HUES6 (cell line): ENCODE data around the gene BBX.

Source experiments
- H3K27ac ChIP-seq: 2 replicates; pipeline ENCODE4 v1.7.0; 2013; ENCODE audit warnings: low read depth, mild to moderate bottlenecking, low read length, inconsistent platforms
- H3K27me3 ChIP-seq: 2 replicates; pipeline ENCODE4 v1.6.1; 2013; ENCODE audit warnings: low read length; ENCODE audit not compliant: control insufficient read depth, insufficient read depth
- H3K36me3 ChIP-seq: 2 replicates; pipeline ENCODE4 v1.6.1; 2013; ENCODE audit warnings: low read length; ENCODE audit not compliant: control insufficient read depth, insufficient read depth
- H3K4me1 ChIP-seq: 2 replicates; pipeline ENCODE4 v1.6.1; 2013; ENCODE audit warnings: low read length; ENCODE audit not compliant: control insufficient read depth, insufficient read depth
- H3K4me3 ChIP-seq: 2 replicates; pipeline ENCODE4 v1.5.1; 2013; ENCODE audit warnings: low read depth, low read length
- H3K9ac ChIP-seq: one replicate; pipeline ENCODE4 v1.6.1; 2013; ENCODE audit warnings: mild to moderate bottlenecking, low read length
- H3K9me3 ChIP-seq: 2 replicates; pipeline ENCODE4 v1.6.1; 2013; ENCODE audit warnings: low read depth, low read length; ENCODE audit not compliant: control insufficient read depth, insufficient read depth

Gene BBX

GRCh38 chr3:107516475-107516874 is 6.3 kb upstream of the BBX start:
- no peak overlapping the region for H3K4me3 ChIP-seq
- no peak overlapping the region for H3K27ac ChIP-seq
- H3K9ac ChIP-seq, result no peak overlapping the region
- H3K36me3 ChIP-seq, result no peaks in the 10 kb centered on the region
- no peaks in the 10 kb centered on the region for H3K4me1 ChIP-seq
- H3K9me3 ChIP-seq, result no peaks in the 10 kb centered on the region
- H3K27me3 ChIP-seq, result no peaks in the 10 kb centered on the region

GRCh38 chr3:107520535-107520934 is 2.2 kb upstream of the BBX start:
- H3K36me3 ChIP-seq, result no peaks in the 10 kb centered on the region
- H3K4me1 ChIP-seq, result 0 out of 2 replicates have a peak, but pooled peaks cover 6% of the 10 kb centered on the region
- no peaks in the 10 kb centered on the region for H3K27me3 ChIP-seq
- H3K9ac ChIP-seq, result no peak overlapping the region
- H3K4me3 ChIP-seq, result no peak overlapping the region
- no peaks in the 10 kb centered on the region for H3K9me3 ChIP-seq
- H3K27ac ChIP-seq, result no peak overlapping the region

DNA sequence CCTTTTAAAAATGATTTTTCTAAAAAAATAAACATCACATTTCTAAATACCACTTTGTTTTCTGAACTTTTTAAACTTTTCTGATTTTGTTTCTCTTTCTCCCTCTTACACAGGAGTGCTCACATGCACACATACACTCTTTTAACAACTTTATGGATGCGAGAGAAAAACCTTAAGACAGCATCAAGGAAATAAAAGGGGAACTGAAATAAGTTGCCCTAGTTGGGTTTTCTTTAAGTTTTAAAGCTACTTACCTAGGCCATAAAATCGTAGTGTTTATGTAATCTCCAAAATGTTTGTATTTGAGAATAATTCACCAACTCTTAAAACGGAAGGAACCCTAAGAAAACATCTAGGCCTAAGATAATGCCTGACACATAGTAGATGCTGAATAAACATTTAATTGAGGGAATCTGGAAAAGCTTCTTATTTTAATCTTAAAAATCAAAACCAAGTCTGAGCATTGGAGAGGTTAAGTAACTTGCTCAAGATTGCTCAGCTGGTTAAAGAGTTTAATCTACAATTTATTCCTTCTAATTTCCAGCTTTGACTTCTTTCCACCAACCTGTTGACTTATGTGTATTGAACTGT is 1.2 kb upstream of the BBX start:
- Histone ChIP-seq H3K36me3 (no peaks in the 10 kb centered on the region), H3K9me3 (no peaks in the 10 kb centered on the region), H3K9ac (no peak overlapping the region), H3K27me3 (peaks cover 6% of the 10 kb centered on the region; the same call in 1 of the 2 replicates), H3K4me3 (no peak overlapping the region), H3K27ac (no peak overlapping the region), H3K4me1 (peaks cover 10% of the 10 kb centered on the region; the same call in 1 of the 2 replicates)

GRCh38 chr3:107523289-107523538 is 452 bp downstream of the BBX start:
- Histone ChIP-seq H3K27me3 (peaks cover 6% of the 10 kb centered on the region; the same call in 1 of the 2 replicates), H3K4me3 (peak overlapping the region; percentile 87), H3K4me1 (peaks cover 10% of the 10 kb centered on the region; the same call in 1 of the 2 replicates), H3K27ac (peak overlapping the region; percentile 49; the same call in 1 of the 2 replicates), H3K36me3 (no peaks in the 10 kb centered on the region), H3K9ac (peak overlapping the region; percentile 45), H3K9me3 (no peaks in the 10 kb centered on the region)

DNA sequence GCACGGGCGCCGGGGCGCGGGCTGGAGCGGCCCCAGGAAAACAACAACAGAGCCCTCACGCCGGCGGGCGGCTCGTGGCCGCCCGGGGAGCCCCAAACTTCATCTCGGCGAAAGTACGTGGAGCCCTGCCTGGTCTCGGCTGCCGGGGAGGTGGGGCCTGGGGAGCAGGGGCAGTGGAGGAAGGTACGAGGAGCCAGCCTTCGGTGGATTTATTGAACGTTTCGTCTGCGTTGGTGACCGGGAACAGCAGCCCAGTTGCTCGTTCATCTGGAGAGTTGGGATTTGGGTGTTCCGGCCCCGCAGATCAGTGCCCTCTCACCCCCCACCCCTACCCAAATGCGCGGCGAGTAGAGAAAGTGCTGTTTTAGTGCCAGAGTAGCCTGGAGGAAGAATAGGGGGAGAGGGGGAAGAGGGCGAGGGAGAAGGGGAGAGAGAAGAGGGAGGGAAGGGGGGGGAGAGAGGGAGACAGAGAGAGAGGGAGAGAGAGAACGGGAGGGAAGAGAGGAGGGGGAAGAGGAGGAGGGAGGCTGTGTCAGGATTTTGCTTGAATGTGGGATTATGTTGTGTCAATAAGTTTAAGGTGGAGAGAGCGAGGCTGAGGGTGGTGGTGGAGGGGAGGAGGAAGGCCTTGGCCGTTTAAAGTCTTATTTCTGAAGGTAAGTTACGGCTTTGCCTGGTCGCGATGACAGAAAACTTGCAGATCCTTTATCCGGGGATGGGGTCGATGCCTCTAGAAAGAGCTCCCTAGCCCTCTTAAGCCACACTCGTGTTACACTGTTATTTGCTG is 970 bp downstream of the BBX start:
- Histone ChIP-seq H3K4me1 (peaks cover 10% of the 10 kb centered on the region; the same call in 1 of the 2 replicates), H3K36me3 (no peaks in the 10 kb centered on the region), H3K27me3 (peaks cover 6% of the 10 kb centered on the region; the same call in 1 of the 2 replicates), H3K9ac (peak overlapping the region; percentile 45), H3K27ac (peak overlapping the region; percentile 49; the same call in 1 of the 2 replicates), H3K4me3 (peak overlapping the region; percentile 87), H3K9me3 (no peaks in the 10 kb centered on the region)

DNA sequence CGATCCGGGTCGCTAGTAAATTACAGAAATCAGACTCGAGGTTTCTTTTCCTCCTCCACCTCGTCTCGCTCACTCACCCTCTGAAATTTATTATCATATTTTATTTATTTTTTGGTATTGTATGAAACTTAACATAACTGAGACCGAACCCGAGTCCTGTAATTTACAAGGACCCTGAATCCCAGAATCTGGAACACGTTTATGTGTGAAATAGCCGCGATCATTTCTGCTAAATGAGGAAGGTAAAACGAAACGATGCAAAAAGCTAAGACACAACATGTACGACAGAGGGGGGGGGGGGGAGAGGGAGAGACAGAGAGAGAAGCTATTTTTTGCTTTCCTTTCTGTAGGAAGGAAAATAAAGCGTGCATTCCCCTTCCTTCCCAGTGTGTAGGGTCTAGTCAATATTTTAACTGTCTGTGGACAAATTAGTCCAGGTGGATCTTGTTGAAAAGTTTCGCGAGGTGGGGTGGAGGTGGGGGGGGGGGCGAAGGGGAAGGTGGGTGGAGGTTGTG is 1.6 kb downstream of the BBX start:
- H3K4me3 ChIP-seq, result peak overlapping the region; percentile 87
- H3K4me1 ChIP-seq, result peaks cover 10% of the 10 kb centered on the region; the same call in 1 of the 2 replicates
- no peaks in the 10 kb centered on the region for H3K9me3 ChIP-seq
- peaks cover 6% of the 10 kb centered on the region; the same call in 1 of the 2 replicates for H3K27me3 ChIP-seq
- no peaks in the 10 kb centered on the region for H3K36me3 ChIP-seq
- H3K27ac ChIP-seq, result no peak overlapping the region
- H3K9ac ChIP-seq, result peak overlapping the region; percentile 45

- Histone ChIP-seq H3K9ac (peak overlapping the region; percentile 51), H3K4me3 (peak overlapping the region; percentile 87)
Observed at GRCh38 chr3:107524841-107525643, 2.3 kb downstream of the BBX start.

DNA sequence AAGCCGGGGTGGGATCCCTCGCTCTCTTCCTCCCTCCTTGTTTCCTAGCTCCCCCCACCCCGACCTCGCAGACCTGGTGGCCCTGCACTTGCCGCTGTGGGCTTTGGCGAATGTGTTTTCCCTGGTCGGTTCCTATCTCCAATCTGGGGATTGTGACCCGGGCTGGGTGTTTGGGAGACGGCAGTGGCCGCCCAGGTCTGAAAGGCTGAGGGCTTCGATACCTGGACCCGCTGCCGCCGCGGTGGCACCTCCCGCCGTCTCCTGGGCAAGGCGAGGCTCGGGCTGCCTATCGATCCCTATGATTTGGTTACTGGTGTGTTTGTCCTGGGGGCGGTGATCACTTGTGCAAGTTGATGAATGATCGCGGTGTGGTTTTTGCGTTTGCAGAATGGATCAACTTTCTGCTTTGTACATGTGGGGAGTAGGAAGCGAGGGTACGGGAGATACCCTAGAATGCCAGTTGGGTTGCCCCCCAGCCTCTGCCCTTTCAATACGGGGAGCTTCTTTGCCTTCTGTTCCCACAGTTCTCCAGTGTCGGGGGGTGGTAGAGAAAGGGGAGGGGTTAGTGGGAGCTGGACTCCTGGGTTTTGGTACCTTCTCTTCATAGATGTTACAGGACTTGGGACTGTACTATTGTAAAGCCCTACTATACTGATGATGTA is 3.0 kb downstream of the BBX start:
- H3K9ac ChIP-seq, result peak overlapping the region; percentile 51

More at GRCh38 chr3:107524841-107525643, 2.3 kb downstream of the BBX start:
- Histone ChIP-seq H3K4me1 (peaks cover 10% of the 10 kb centered on the region; the same call in 1 of the 2 replicates), H3K9me3 (no peaks in the 10 kb centered on the region), H3K36me3 (no peaks in the 10 kb centered on the region), H3K27ac (no peak overlapping the region), H3K27me3 (peaks cover 6% of the 10 kb centered on the region; the same call in 1 of the 2 replicates)

GRCh38 chr3:107531917-107532469 is 9.2 kb downstream of the BBX start:
- Histone ChIP-seq H3K4me3 (no peak overlapping the region), H3K9ac (no peak overlapping the region), H3K4me1 (no peaks in the 10 kb centered on the region; the same call in 1 of the 2 replicates), H3K9me3 (no peaks in the 10 kb centered on the region), H3K36me3 (no peaks in the 10 kb centered on the region), H3K27ac (no peak overlapping the region), H3K27me3 (no peaks in the 10 kb centered on the region)

More for the DNA sequence above, 3.0 kb downstream of the BBX start:
- H3K27ac ChIP-seq, result no peak overlapping the region
- H3K4me1 ChIP-seq, result peaks cover 10% of the 10 kb centered on the region; the same call in 1 of the 2 replicates
- peak overlapping the region; percentile 87 for H3K4me3 ChIP-seq
- peaks cover 6% of the 10 kb centered on the region; the same call in 1 of the 2 replicates for H3K27me3 ChIP-seq
- H3K9me3 ChIP-seq, result no peaks in the 10 kb centered on the region
- H3K36me3 ChIP-seq, result no peaks in the 10 kb centered on the region

DNA sequence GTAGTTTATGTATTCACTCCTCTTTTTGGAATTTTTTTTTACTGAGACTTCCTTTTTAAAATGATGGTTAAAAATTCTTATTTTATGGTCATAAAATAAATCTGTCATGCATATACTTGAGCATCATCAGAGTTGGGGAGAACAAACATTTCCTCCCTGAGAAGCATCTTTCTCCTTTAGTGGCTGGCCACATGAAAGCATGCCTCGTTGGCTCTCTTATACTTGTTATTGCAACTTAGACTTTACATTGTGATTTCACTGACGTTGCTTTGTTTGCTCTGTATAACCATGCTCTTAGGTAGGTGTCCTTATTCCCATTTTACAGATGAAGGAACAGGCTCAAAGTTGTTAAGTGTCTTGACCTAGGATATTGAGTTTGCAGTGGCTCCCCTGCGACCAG is 18.1 kb downstream of the BBX start:
- Histone ChIP-seq H3K27ac (no peak overlapping the region), H3K36me3 (peaks cover 3% of the 10 kb centered on the region; the same call in 1 of the 2 replicates), H3K4me1 (peaks cover 3% of the 10 kb centered on the region; the same call in 1 of the 2 replicates), H3K9me3 (no peaks in the 10 kb centered on the region), H3K27me3 (no peaks in the 10 kb centered on the region), H3K9ac (no peak overlapping the region), H3K4me3 (no peak overlapping the region)
